IPS-15b (cell line): ENCODE data around the gene IPCEF1.

Source experiments
- H3K27me3 ChIP-seq: one replicate; pipeline ENCODE4 v1.6.1; 2013; ENCODE audit warnings: low read length; ENCODE audit not compliant: control insufficient read depth, insufficient read depth
- H3K36me3 ChIP-seq: one replicate; pipeline ENCODE4 v1.6.1; 2013; ENCODE audit warnings: low read length; ENCODE audit not compliant: control insufficient read depth, insufficient read depth
- H3K4me1 ChIP-seq: one replicate; pipeline ENCODE4 v1.6.1; 2013; ENCODE audit warnings: mild to moderate bottlenecking, low read length; ENCODE audit not compliant: control insufficient read depth, insufficient read depth
- H3K4me3 ChIP-seq: one replicate; pipeline ENCODE4 v1.5.1; 2013; ENCODE audit warnings: low read depth, low read length
- H3K9ac ChIP-seq: one replicate; pipeline ENCODE4 v1.6.1; 2013; ENCODE audit warnings: low read depth, mild to moderate bottlenecking, low read length
- H3K9me3 ChIP-seq: one replicate; pipeline ENCODE4 v1.6.1; 2013; ENCODE audit warnings: mild to moderate bottlenecking, low read length; ENCODE audit not compliant: control insufficient read depth, insufficient read depth

IPCEF1 gene

DNA sequence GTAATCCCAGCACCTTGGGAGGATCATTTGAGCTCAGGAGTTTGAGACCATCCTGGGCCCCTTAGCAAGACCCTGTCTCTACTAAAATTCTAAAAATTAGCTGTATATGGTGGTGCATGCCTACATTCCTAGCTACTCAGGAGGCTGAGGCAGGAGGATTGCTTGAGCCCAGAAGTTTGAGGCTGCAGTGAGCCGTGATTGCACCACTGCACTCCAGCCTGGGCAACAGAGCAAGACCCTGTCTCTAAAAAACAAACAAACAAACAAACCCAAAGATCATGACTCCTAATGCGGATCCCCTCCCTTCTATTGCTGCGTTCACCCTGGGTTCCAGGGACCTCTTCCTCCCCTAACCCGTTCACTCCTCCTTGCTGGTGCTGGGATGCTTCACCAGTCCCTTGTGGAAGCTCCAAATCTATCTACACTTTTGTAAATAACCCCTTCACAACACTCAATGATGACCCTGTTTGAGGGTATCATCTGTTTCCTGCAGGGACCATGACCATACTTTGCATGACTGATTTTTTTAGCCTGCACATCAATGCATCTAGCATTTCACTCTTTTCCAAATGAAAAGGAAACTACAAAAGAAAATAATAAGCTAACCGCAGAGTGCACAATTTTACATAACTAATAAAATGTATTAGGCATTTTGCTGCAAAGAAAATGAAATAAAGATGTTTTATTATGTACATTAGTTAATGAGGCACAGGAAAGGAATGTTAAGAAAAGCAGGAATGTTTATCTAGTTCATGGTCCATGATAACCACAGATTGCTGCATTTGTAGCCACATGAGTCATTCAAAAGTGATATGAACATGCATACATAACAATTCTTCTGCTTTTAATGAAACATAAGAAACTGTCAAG, 30.5 kb upstream of the IPCEF1 start:
- H3K4me1 ChIP-seq: no peaks in the 10 kb centered on the region
- H3K36me3 ChIP-seq: no peaks in the 10 kb centered on the region
- H3K9ac ChIP-seq: no peak overlapping the region
- no peak overlapping the region for H3K4me3 ChIP-seq
- H3K27me3 ChIP-seq: no peaks in the 10 kb centered on the region
- no peaks in the 10 kb centered on the region for H3K9me3 ChIP-seq

DNA sequence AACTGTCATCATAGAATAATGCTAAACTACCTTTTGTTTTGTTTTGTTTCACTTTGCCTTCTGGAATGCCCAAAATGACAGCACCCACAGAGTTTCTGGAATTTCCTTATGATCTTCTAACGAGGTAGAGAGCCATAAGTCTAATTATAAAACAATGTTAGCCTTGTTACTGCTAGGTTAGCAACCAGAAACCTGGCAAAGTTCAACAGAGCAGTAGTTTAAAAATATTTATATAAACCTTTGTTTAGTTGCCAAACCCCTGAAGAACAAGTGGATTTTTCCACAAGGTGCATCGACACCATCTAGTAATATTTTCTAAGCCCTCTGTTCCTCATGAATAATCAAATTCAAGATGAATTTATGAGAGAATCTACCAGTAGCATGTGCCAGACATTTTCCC, 27.6 kb upstream of the IPCEF1 start:
- Histone ChIP-seq H3K27me3 (no peaks in the 10 kb centered on the region), H3K4me3 (no peak overlapping the region), H3K36me3 (no peaks in the 10 kb centered on the region), H3K4me1 (peaks cover 2% of the 10 kb centered on the region), H3K9me3 (no peaks in the 10 kb centered on the region), H3K9ac (no peak overlapping the region)

DNA sequence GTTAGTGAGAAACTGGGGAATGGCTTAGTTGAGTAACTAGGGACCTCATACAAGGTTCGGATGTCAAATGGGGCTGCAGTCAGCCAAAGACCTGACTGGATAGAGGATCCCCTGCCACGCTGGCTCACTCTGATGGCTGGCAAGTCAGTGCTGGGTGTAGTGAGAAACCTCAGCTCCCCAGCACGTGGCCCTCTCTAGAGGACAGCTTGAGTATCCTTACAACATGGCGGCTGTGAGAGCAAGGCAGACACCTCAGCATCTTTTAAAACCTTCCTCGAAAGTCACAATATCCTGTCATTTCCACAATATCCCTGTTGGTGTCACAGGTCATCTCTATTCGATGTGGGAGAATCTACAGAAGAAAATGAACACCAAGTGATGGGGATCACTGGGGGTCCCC, 26.7 kb upstream of the IPCEF1 start:
- no peak overlapping the region for H3K4me3 ChIP-seq
- H3K27me3 ChIP-seq: no peaks in the 10 kb centered on the region
- H3K9me3 ChIP-seq: no peaks in the 10 kb centered on the region
- H3K9ac ChIP-seq: no peak overlapping the region
- H3K36me3 ChIP-seq: no peaks in the 10 kb centered on the region
- H3K4me1 ChIP-seq: peaks cover 2% of the 10 kb centered on the region

DNA sequence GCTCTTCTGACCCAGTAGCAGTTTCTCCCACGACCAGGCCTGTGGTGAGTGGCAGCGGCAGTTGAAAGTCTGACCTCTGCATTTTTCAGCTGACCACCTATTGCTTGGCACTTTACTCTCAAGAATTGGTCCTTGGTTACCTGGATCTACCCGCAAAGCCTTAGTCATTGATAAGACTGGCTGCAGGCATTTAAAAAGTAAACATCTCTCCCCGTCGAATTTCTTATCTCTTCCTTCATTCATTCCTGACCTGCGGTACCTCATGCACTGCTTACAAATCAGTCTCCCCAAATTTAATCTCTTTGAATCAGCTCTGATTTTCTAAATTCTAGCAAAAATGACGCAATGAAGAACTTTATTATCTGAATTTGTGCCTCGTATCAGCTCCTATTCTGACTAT, 26.1 kb upstream of the IPCEF1 start:
- Histone ChIP-seq H3K9ac (no peak overlapping the region), H3K4me3 (no peak overlapping the region), H3K9me3 (no peaks in the 10 kb centered on the region), H3K4me1 (peaks cover 2% of the 10 kb centered on the region), H3K36me3 (no peaks in the 10 kb centered on the region), H3K27me3 (no peaks in the 10 kb centered on the region)

GRCh38 chr6:154381548-154381947, 24.9 kb upstream of the IPCEF1 start:
- Histone ChIP-seq H3K4me1 (peaks cover 2% of the 10 kb centered on the region), H3K9me3 (no peaks in the 10 kb centered on the region), H3K36me3 (no peaks in the 10 kb centered on the region), H3K27me3 (no peaks in the 10 kb centered on the region), H3K9ac (no peak overlapping the region), H3K4me3 (no peak overlapping the region)

DNA sequence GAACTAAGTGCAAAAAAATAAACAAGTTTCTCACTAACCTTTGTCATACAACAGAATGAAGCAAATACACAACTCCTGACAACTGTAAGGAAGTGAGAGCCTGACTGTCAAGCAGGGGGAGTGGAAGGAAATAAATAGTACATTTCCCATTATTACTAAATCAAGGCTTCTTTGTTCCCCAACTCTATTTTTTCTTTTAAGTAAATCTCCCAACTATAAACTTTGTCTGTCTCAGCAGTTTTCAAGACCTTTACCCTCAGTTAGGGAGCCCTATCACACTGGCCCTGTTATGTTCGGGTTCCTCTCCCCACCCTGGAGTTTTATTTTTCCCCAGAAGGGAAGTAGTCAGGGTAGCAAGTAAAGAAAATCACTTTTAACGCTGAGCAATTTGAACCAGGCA, 24.1 kb upstream of the IPCEF1 start:
- Histone ChIP-seq H3K4me3 (no peak overlapping the region), H3K4me1 (peaks cover 2% of the 10 kb centered on the region), H3K27me3 (no peaks in the 10 kb centered on the region), H3K9ac (no peak overlapping the region), H3K36me3 (no peaks in the 10 kb centered on the region), H3K9me3 (no peaks in the 10 kb centered on the region)

GRCh38 chr6:154379585-154379984, 23.0 kb upstream of the IPCEF1 start:
- peaks cover 2% of the 10 kb centered on the region for H3K4me1 ChIP-seq
- no peak overlapping the region for H3K9ac ChIP-seq
- no peaks in the 10 kb centered on the region for H3K36me3 ChIP-seq
- no peaks in the 10 kb centered on the region for H3K27me3 ChIP-seq
- no peaks in the 10 kb centered on the region for H3K9me3 ChIP-seq
- no peak overlapping the region for H3K4me3 ChIP-seq

- peaks cover 2% of the 10 kb centered on the region for H3K4me1 ChIP-seq
- no peak overlapping the region for H3K9ac ChIP-seq
- no peaks in the 10 kb centered on the region for H3K27me3 ChIP-seq
- no peaks in the 10 kb centered on the region for H3K9me3 ChIP-seq
- H3K4me3 ChIP-seq: no peak overlapping the region
- no peaks in the 10 kb centered on the region for H3K36me3 ChIP-seq
Measured at GRCh38 chr6:154378518-154378917, 21.9 kb upstream of the IPCEF1 start.

DNA sequence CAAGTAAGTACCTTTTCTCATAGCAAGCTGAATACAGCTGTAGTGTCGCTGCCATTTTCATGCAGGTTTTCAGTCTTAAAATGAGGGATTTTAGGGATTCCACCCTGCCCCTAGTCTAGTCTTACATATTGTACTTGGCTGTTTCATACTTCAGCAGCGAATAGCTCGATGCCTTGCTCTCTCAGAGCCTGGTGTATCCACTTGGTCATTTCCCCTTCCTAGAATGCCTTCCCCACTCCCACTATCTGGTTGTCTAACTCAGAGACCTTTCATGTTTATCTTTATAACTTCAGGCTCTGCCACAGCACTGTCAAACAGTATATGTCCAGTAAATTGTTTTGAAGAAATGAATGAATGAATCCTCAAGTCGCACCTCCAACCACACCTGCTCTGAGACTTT, 21.1 kb upstream of the IPCEF1 start:
- H3K36me3 ChIP-seq: no peaks in the 10 kb centered on the region
- H3K4me1 ChIP-seq: peaks cover 2% of the 10 kb centered on the region
- H3K27me3 ChIP-seq: no peaks in the 10 kb centered on the region
- H3K4me3 ChIP-seq: no peak overlapping the region
- H3K9ac ChIP-seq: no peak overlapping the region
- H3K9me3 ChIP-seq: no peaks in the 10 kb centered on the region

- Histone ChIP-seq H3K9me3 (no peaks in the 10 kb centered on the region), H3K9ac (no peak overlapping the region), H3K36me3 (no peaks in the 10 kb centered on the region), H3K27me3 (no peaks in the 10 kb centered on the region), H3K4me3 (no peak overlapping the region), H3K4me1 (no peaks in the 10 kb centered on the region)
Measured at GRCh38 chr6:154373971-154374370, 17.4 kb upstream of the IPCEF1 start.

DNA sequence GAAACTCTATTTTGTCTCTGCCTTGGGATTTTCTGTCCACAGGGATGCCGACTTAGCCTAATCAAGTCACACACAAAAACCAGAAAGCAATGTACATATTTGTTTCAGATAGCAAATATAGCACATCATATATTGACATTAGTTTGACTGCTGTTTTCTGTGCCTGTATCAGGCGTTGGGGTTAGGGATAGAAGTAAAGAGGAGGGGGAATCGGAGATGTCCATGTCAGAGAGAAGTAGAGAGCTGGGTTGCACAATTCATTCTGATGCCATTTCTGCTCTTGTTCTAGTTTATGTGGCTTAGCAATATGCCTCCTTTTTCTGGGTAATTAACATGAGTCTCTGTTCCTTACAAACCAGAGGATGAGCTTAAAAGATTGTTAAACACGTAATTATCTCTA, 14.7 kb upstream of the IPCEF1 start:
- Histone ChIP-seq H3K36me3 (no peaks in the 10 kb centered on the region), H3K9me3 (no peaks in the 10 kb centered on the region), H3K4me1 (no peaks in the 10 kb centered on the region), H3K27me3 (no peaks in the 10 kb centered on the region), H3K4me3 (no peak overlapping the region), H3K9ac (no peak overlapping the region)

GRCh38 chr6:154370545-154370944, 13.9 kb upstream of the IPCEF1 start:
- H3K4me3 ChIP-seq: no peak overlapping the region
- no peak overlapping the region for H3K9ac ChIP-seq
- H3K4me1 ChIP-seq: no peaks in the 10 kb centered on the region
- H3K9me3 ChIP-seq: no peaks in the 10 kb centered on the region
- H3K36me3 ChIP-seq: no peaks in the 10 kb centered on the region
- no peaks in the 10 kb centered on the region for H3K27me3 ChIP-seq
